Endodermal cell (in vitro differentiated cells): ENCODE measurements around the gene MACROH2A1. TPM values are rescaled to one million over a fixed set of nuclear protein-coding genes. Genes with fewer than 3 reads are reported as not detected.

Source experiments
- DNase-seq: peaks from one replicate; pipeline ENCODE4 v3.0.0-alpha.2; 2017
- H3K27ac ChIP-seq: 2 replicates; pipeline ENCODE4 v1.5.1; 2013; ENCODE audit warnings: mild to moderate bottlenecking, low read depth, low read length, moderate library complexity
- H3K27me3 ChIP-seq: 2 replicates; pipeline ENCODE4 v1.6.1; 2013; ENCODE audit warnings: mild to moderate bottlenecking, low read length, moderate library complexity; ENCODE audit not compliant: insufficient read depth, control insufficient read depth, poor library complexity, severe bottlenecking
- H3K36me3 ChIP-seq: 2 replicates; pipeline ENCODE4 v1.7.0; 2013; ENCODE audit warnings: mild to moderate bottlenecking, low read length, moderate library complexity; ENCODE audit not compliant: control insufficient read depth, insufficient read depth
- H3K4me1 ChIP-seq: one replicate; pipeline ENCODE4 v1.7.0; 2013; ENCODE audit warnings: low read length; ENCODE audit not compliant: control insufficient read depth, insufficient read depth
- H3K4me3 ChIP-seq: 2 replicates; pipeline ENCODE4 v1.5.1; 2013; ENCODE audit warnings: mild to moderate bottlenecking, low read length, moderate library complexity
- H3K9ac ChIP-seq: 2 replicates; pipeline ENCODE4 v1.6.1; 2013; ENCODE audit warnings: mild to moderate bottlenecking, low read length, moderate library complexity; ENCODE audit not compliant: poor library complexity, severe bottlenecking; ENCODE audit errors: extremely low read depth
- H3K9me3 ChIP-seq: 2 replicates; pipeline ENCODE4 v1.6.1; 2013; ENCODE audit warnings: mild to moderate bottlenecking, low read length, moderate library complexity; ENCODE audit not compliant: control insufficient read depth
- H3K27ac Mint-ChIP-seq: 2 replicates; pipeline ENCODE4 v1.8.0; 2020; ENCODE audit warnings: mixed read lengths
- H3K27me3 Mint-ChIP-seq: 2 replicates; pipeline ENCODE4 v1.8.0; 2021; ENCODE audit warnings: mild to moderate bottlenecking, mixed read lengths; ENCODE audit not compliant: insufficient read depth
- H3K36me3 Mint-ChIP-seq: 2 replicates; pipeline ENCODE4 v1.8.0; 2020; ENCODE audit warnings: low read depth, mixed read lengths
- H3K4me1 Mint-ChIP-seq: 2 replicates; pipeline ENCODE4 v1.8.0; 2020; ENCODE audit warnings: mixed read lengths
- H3K4me3 Mint-ChIP-seq: 2 replicates; pipeline ENCODE4 v1.8.0; 2020; ENCODE audit warnings: mild to moderate bottlenecking, moderate library complexity, mixed read lengths
- H3K9me3 Mint-ChIP-seq: 2 replicates; pipeline ENCODE4 v1.8.0; 2020; ENCODE audit warnings: mild to moderate bottlenecking, mixed read lengths
- WGBS, 2 experiments: methylation state at CpG; one replicate each; pipeline versions ENCODE4 v1.1.5 to v1.1.7; 2013; ENCODE audit warnings: missing lambda C conversion rate in 2 of 2, mixed read lengths in 1 of 2; ENCODE audit not compliant: insufficient coverage in 1 of 2, insufficient read length in 1 of 2; 5-methylcytosine and 5-hydroxymethylcytosine counted together
- total RNA-seq, 2 donors: library from RNA; stranded (reverse); fragmentation: NEBNext Ultra II Directional in 1 of 2; extraction: Animal tissue kit (Norgen Biotek cat#: 25700) in 1 of 2; gene quantifications; 2 replicates in 1 of 2; 3 replicates in 1 of 2; pipeline ENCODE4 v1.2.1, GENCODE V29; 2021
- TF ChIP-seq, protein P1 (sequence below): fragments of 200-600 bp; sonication (generic); conservative IDR thresholded peaks from 2 replicates; pipeline ENCODE4 v1.5.0; 2021; ENCODE audit warnings: antibody characterized with exemption, mild to moderate bottlenecking

Gene MACROH2A1
- total RNA-seq, 2 donors from 2014 or later = 256 to 288 TPM

DNA sequence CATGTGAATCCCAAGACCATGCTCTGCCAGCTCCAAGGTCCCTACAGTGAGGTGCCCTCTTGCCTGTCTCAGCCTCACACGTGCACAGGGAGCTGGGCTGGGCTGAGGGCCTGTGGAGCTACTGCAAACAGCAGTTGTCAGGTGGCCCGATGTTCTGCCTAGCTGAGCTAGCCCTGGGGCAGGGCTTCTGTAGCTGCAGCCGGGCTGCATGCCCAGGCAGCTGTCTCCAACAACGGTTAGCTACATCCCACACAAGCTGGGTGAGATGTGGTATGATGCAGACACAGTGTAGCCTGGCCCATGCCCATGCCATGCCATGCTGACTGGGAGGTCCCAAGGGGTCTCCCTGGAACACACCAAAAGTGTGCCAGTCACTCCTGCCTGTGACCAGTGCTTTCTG, 62.0 kb downstream of the MACROH2A1 start:
- TF ChIP-seq, protein P1, sequence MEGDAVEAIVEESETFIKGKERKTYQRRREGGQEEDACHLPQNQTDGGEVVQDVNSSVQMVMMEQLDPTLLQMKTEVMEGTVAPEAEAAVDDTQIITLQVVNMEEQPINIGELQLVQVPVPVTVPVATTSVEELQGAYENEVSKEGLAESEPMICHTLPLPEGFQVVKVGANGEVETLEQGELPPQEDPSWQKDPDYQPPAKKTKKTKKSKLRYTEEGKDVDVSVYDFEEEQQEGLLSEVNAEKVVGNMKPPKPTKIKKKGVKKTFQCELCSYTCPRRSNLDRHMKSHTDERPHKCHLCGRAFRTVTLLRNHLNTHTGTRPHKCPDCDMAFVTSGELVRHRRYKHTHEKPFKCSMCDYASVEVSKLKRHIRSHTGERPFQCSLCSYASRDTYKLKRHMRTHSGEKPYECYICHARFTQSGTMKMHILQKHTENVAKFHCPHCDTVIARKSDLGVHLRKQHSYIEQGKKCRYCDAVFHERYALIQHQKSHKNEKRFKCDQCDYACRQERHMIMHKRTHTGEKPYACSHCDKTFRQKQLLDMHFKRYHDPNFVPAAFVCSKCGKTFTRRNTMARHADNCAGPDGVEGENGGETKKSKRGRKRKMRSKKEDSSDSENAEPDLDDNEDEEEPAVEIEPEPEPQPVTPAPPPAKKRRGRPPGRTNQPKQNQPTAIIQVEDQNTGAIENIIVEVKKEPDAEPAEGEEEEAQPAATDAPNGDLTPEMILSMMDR = no peak
- Mint-ChIP-seq H3K36me3 (peaks cover 77% of the 10 kb centered on the region), H3K9me3 (no peaks in the 10 kb centered on the region), H3K4me3 (no peak overlapping the region), H3K27me3 (no peaks in the 10 kb centered on the region), H3K27ac (no peak overlapping the region), H3K4me1 (no peaks in the 10 kb centered on the region)
- H3K4me3 ChIP-seq = no peak overlapping the region
- H3K9ac ChIP-seq = no peak overlapping the region
- peaks cover 88% of the 10 kb centered on the region for H3K36me3 ChIP-seq
- H3K4me1 ChIP-seq = no peaks in the 10 kb centered on the region
- H3K9me3 ChIP-seq = no peaks in the 10 kb centered on the region
- H3K27ac ChIP-seq = no peak overlapping the region
- WGBS, 2 experiments = 89 to 94% methylated on average over 3 to 4 of the region's 4 CpGs
- no peak for DNase-seq
- no peaks in the 10 kb centered on the region for H3K27me3 ChIP-seq

DNA sequence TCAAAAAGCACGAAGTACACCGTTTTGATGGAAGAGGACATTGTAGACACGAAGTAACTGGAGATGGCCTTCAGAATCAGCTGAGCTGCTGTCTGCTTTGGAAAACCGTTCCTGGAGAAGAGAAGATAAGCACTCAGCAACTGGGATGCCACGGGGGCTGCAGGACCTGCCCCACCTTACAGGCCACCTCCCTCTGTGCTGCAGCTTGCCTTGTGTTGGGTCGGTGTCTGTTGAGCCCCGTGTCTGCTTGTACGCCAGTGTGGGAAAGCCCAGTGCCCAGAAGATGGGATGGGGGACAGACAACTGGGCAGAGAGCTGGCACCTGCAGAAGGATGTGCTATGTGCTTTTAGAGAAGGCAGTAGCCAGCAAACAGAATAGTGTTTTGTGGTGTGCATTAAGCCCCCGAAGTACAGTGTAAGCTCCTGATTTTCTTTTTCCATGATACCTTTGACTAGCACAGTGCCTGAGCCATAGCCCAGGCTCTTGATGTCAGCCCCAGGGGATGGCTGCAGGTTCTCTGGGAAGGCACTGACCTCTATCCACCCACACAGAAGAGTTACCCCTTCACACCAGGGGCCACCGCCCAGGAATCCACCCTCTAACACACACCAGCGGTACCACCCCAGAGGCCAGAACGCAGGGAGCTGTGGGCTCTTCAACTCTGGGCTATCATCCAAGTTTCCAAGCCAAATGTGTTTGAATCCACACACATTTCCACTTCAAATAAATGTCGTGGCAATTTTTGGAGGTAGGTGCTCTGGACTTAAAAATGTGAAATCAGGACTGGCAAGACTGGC, 63.8 kb downstream of the MACROH2A1 start:
- no peaks in the 10 kb centered on the region for H3K27me3 Mint-ChIP-seq

DNA sequence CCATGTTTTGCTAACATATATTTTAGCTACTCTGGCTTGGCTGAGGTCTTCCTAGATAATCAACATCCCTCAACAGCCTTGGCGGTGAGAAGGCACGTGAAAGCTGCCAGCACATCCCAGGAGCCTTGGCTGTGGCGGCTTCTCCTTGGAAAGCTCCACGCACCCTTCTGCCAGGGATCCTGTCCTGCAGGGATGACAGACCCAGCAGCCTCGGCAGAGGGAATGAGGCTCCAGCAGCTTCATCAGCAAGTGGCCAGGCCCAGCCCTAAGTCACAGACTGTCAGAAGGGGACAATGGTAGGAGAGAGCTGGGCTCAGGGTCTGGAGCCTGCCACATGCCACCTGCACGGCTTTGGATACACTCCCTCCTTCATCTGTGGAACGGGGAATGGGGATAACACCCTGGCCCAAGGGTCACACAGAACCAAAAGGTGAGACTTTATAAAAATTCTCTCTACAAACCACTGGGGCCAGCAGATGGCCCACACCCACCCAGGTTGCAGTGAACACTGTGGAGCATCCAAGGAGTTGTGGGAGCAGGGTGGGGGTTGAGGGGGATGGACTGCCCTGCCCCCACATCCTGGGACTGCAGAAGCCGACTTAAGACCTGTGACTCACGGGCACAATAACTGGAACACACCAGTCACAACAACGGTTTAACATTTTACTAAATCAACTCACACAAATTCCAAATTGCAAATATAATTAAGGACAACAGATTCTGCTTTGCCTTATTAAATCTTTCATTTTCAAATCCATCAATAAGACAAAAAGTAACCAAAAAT, 65.1 kb downstream of the MACROH2A1 start:
- H3K4me3 ChIP-seq = no peak overlapping the region
- TF ChIP-seq, protein P1 = no peak
- peaks cover 79% of the 10 kb centered on the region for H3K36me3 ChIP-seq
- no peaks in the 10 kb centered on the region for H3K27me3 Mint-ChIP-seq
- no peak overlapping the region for H3K4me3 Mint-ChIP-seq
- no peak overlapping the region for H3K9ac ChIP-seq
- 89 to 93% methylated on average over 8 to 10 of the region's 10 CpGs for WGBS, 2 experiments
- H3K27me3 ChIP-seq = no peaks in the 10 kb centered on the region
- peaks cover 62% of the 10 kb centered on the region for H3K36me3 Mint-ChIP-seq
- H3K4me1 Mint-ChIP-seq = peaks cover 7% of the 10 kb centered on the region
- peak overlapping the region; percentile 58 for H3K27ac Mint-ChIP-seq
- no peak overlapping the region for H3K27ac ChIP-seq
- H3K9me3 ChIP-seq = no peaks in the 10 kb centered on the region
- H3K4me1 ChIP-seq = no peaks in the 10 kb centered on the region
- DNase-seq = no peak
- H3K9me3 Mint-ChIP-seq = no peaks in the 10 kb centered on the region

More for the DNA sequence above, 63.8 kb downstream of the MACROH2A1 start:
- 92 to 97% methylated on average over 8 to 13 of the region's 13 CpGs for WGBS, 2 experiments
- Histone ChIP-seq H3K4me1 (no peaks in the 10 kb centered on the region), H3K36me3 (peaks cover 88% of the 10 kb centered on the region), H3K4me3 (no peak overlapping the region), H3K27ac (no peak overlapping the region), H3K9ac (no peak overlapping the region), H3K9me3 (no peaks in the 10 kb centered on the region), H3K27me3 (no peaks in the 10 kb centered on the region)
- H3K4me3 Mint-ChIP-seq = no peak overlapping the region
- TF ChIP-seq, protein P1 = no peak
- H3K27ac Mint-ChIP-seq = no peak overlapping the region
- H3K4me1 Mint-ChIP-seq = peaks cover 2% of the 10 kb centered on the region
- no peaks in the 10 kb centered on the region for H3K9me3 Mint-ChIP-seq
- peaks cover 72% of the 10 kb centered on the region for H3K36me3 Mint-ChIP-seq
- no peak for DNase-seq
